AG08395 (cell line): ENCODE data around the gene HSF5.

Experiments used
- DNase-seq: peaks from one replicate; pipeline ENCODE4 v3.0.0; 2012; ENCODE audit warnings: mixed read lengths, low spot score

The HSF5 gene

DNA sequence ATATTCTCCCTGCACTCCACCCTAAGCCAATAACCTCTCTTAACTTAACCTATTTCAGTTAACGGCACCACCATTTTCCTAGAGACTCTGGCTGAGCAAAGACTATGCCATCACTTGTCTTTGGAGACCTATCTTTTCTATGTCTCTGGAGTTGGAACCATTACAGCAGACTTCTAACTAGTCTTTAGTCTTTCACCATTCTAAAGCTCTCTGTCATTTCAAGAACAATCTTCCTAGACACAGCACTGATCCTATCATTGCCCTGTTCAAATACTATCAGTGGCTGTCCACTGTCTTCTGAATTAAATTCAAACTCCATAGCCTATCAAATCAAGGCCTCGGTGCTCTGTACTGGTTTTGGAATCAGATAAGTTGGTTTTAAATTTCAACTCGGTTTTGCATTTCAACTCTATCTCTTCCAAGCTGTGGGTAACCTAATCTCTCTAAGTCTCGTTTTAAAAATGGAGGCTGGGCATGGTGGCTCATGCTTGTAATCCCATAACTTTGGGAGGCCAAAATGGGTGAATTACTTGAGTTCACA is 102.8 kb downstream of the HSF5 start:
- DNase-seq, result no peak

DNA sequence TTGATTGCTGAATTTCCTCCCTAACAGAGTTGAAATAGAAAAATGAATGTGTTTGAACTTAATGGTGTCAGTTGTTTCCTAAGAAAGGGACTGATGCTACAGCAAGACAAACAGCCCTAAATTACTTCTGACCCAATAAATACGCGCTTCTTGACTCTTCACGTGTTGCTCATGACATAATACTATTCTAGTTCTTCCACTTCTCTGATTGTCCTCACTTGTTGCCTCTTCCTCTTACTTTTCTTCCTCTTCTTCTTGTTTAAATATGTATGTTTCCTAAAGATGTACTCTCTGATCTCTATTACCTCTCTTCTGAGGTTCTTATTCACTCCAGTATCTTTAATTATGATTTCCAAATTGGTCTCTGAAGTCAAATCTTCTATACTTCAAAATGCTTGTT is 103.3 kb downstream of the HSF5 start:
- no peak for DNase-seq

DNA sequence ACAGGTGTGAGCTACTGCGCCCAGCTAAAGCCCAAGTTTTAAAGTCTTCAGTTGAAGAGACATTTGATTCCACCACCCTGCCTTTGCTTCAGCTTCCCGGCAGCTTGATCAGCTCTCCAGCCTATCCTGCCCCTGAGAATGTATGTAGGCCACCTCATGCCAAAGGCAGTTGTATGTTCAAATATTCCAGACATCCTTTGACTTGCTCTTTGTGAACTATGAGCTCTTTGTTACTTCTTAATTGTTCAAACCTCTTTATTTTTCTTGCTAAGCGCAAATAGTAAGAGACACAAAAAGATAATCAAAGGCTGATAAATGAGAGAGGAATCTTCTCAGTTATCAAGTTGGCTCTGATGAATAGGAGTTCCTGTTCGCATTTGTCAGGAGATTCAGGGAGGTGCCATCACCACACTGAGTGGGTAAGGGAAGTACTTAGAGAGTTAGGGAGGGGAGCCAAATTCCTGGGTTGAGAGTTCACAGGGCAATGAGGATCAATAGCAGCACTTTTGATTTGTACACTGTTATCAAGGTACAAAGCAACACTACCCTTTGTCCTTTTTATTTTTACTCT is 104.2 kb downstream of the HSF5 start:
- no peak for DNase-seq

DNA sequence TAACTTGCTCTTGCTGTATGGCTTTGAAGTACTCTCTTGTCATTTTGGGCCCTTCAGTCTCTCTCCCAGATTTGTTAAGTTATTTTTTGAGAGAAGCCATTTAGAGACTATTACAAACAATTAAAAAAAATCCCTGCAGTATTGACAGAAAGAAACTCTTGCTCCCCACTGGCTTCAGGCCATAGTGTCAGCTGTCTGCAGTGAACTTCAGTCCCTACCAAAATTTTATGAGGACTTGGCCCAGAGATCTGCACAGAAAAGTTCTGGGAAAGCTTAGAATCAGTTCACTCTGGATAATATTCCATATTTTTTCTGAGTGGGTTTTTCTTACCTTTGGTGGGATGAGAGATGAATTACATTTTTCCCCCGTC is 105.4 kb downstream of the HSF5 start:
- DNase-seq, result no peak

DNA sequence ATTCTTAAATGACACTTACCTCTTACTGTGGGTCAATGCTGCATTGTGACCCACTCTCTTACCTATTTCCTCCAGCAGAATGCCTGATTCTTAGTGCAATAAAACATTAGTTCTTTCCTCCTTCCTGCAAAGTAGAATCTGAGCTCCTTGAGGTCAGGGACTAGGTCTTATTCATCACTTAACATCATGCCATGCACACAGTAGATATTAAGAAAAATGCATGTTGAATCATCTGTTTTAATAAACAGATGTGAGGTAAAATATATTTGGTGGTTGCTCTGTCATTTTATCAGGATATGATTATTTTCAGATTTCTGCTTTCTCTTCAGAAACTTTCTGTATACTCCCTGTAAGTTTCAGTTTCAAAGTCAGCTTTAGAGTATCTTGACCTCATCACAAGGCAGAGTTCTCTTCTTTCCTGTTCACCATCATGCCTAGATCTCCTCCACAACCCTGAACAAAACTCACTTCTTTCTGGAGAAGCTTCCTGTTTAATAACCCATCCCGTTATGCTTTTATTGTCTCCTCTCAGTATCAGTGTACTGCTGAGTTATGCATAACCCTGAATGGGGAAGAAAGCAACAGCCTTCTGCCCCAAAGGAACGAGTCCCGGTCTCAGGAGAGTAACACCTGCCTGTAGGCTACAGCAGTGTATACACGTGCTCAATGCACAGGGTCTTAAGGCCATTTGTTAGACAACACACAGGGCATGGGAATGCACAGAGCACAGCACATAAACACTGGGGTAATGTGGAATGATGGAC is 105.9 kb downstream of the HSF5 start:
- DNase-seq, result no peak

DNA sequence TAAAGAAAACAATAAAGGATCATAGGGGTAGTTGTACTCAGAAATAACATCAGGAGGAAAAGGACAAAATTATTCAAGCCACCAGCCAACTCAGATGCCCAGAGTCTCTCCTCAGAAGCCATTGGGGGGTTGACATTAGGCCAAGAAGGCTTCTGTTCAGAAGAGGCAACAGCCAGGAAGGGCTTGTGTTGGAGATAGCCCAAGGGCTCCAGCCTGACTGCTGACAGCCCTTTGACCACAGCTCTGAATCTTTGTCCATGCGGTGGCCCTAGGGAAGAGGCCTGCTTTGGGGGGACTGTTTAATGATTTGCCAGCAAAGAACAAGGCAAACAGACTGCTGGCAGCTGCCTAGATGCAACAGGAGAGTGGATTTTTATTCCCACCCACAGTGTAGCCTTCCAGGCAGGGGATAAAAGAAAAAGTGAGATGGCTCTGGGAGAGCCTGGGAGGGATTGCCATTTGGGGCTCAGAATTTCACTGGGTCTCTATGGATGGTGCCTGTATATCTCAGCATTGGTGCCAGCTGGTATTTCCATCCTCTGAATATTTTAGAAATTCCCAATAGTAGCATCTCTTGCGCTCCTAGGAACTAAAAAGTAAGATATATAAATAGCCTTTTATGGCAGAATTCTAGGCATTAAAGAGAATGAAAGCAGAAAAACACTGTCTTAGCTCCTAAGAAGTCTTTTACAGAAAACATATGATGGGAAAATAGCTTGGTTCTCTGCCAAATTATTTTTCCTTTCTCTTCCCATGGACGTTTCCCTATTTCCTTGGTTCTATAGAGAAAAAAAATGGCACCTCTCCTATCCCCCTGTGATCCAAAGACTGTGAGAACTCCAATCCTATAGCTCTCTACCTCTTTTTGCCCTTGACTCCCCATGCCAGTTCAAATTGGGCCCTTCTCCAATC is 106.8 kb downstream of the HSF5 start:
- DNase-seq, result no peak

DNA sequence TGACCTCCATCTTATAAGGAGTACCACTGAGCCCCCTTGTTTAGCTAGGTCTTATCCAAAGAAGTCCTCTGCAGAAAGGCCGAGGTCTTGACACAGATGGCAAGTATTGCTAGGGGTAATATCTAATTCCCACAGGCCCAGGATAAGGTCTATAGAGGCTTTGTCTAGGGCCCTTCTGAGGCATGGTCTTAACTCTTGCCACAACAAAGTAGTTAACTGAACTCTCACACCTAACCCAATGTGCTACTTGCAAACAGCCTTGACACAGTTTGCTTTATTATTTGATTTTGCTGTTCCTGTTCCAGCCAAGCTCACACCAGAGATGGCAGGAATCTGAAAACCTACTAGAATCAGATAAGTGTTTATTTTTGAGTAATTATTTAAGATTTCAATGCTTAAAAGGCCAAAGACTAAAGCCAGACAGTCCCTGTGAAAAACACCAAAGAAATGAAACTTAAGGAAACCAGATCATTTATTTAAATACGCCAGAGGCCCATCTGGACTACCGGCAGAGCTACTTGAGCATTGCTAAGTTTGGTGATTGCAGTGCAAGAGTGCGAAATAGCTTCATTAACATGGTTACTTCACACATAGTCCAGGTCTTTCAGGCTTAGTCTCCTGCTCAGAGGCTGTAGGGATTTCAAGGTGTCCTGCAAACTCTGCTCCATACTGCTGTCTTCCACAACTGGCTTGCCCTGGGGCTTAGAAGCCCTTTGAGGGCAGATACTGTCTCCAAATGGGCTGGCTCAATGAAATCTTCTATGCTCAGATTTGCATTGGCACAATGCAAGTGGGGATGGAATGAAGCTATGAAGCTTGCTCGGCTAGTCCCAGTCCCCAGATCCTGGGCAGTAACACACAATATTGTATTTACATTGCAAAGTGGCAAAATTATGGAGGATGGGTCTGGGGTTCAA is 107.7 kb downstream of the HSF5 start:
- no peak for DNase-seq

DNA sequence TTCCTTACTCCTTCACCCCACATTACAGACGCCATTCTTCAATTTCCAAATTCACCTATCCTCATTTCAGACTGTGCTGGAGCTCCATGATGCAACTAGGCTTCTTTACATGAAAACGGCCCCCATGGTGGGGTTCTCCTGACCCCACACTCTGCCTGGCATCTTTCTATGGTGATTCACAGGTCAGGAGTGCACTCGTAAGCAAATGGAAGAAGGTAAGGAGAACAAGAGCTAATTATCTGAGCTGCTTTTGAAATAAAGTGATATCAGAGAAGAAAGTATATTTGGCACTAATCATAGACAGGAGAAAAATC is 108.7 kb downstream of the HSF5 start:
- DNase-seq, result no peak

DNA sequence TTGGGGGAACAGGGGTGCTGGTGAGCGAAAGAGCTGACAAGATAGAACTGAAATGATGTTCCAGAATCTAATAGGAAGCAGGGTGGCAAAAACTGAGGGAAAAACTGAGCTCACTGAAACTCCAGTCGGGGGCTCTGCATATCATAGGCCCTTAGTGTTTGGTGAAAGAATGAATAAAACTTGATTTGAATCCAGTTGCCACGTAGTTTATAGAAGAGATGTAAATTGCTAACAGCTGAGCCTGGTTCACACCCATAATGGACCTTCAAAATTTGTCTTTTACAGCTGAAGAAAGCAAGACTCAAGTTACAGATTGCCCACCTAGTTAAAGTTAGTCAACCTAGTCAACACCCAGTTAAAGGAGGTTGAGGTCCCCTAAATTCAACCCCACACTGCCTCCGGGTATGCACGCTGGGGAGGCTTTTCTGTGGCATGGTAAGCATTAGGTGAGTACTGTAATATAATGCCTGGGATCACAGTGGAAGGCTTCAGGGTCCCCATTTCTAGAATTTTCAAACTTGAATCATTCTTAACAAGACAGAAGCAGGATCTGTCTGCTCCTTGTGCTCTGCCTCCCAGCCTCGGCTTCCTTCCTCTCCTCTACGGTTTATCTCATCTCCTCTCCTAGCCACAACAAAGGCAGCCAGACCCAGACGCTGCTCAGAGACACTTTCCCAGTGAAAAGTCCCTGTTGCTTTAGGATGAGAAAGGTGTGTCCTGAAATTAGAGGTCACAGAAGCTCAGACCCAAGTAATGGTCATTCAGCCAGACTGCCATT is 109.3 kb downstream of the HSF5 start:
- no peak for DNase-seq

DNA sequence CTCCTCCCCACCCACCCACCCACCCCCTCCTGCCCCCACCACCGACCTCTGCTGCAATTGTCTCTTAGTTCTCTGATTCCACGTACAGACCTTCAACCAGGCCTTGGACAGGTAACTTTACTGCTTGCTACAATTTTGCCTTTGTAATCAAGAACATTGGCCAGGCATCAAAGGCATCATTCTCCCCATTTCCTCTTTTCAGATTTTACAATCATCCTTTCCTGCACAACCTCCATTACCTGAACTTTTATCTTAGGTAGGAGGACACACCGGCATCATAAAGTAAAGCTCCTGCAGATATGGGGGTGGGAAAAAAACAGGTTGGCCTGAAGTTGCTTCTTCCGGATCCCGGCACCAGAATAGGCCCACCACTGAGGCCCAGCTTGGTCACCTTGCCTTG is 110.5 kb downstream of the HSF5 start:
- DNase-seq, result no peak

DNA sequence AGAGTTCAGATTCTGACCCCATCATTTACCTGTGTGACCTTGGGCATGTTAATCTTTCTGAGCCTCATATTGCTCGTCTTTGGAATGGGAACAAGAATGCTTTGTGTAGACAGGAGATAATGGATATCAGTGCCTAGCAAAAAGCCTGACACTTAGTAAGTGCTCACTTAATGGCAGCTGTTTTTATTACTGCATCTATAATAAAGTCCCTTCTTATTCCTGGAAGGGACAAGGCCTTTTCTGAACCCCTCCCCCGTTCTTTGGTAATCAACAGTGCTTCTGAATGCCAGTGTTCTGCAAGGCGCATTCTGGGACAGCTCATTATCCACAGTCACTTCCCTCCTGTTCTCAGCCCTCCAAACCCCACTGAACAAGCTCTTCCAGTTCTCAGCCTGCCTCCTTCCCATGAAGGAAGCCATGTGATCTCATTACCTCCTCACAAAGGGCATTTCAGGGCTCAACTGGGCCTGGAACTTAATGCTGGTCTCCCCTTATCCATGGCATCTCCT is 111.1 kb downstream of the HSF5 start:
- DNase-seq, result no peak

DNA sequence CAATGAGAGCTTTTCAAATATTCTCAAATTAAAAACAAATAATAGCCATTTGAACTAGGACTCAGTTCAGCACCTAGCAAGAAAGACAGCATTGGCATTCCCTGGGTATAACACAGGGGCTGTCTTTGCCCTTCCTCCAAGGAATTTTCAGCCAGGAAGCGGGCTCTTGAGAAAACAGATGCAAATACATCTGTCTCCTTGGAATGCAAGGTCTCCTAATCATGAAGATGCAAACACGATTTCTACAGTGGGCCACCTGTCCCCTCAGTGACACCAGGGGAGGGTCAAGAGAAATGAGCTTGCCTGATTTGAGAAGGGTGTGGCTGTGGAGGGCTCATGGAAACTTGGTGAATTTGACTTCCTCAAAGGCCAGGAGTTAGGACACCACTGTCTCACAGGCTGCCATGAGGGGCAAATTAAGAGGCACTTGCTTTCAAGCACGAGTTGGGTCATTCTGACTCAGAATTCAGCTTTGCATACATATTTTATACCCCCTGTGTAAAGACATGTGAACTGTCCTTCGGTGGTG is 111.7 kb downstream of the HSF5 start:
- no peak for DNase-seq

DNA sequence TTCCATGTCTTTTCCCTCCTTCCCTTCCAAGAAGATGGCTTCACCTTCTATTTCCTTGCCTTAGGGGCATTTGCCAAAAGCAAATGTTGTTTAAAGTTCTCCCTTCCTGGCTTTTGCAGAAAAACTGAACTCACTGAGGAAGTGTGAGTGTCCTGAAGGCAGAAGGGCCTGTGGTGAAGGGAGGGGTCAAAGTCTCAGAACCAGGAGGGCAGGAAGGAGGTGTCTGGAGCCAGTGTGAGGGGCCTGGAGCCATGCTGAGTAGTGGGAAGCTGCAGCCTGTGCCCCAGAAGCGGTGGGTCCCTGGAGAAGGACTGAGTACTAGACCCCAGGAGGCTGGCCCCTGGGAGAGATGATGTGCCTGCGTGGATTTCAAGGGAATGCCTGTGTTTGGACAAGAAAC is 112.4 kb downstream of the HSF5 start:
- DNase-seq, result no peak

DNA sequence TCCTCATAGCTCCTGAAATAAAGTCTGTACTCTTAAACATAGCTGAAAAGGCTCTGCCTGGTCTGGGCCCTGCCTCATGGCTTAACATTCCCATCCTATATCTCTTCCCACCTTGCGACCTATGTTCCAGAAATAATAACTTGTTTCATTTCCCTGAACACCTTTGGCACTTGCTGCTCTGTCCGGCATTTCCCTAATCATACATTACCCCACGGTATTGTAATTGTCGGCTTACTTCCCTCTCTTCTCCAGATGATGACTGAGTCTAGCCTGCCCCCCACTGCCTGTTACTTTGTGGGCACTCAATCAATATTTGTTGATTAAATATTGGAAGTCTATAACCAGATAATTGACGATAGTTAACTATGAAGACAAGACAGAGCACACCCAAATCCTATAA is 113.0 kb downstream of the HSF5 start:
- DNase-seq, result no peak

DNA sequence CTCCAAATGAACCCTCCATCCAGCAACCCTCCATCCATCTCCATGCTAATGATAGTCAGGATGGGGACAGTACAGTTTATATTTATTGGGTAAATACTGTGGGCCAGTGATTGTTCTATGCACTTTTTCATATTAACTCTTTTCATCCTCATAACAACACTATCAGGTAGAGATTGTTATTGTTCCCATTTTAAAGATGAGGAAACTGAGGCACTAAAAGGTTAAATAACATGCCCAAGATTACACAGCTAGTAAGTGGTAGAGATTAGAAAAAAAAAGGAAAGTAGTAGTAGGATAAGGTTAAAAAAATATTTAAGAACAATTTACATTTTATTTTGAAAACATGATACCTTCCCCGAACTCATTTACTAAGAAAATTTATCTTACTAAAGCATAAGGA is 114.3 kb downstream of the HSF5 start:
- no peak for DNase-seq

DNA sequence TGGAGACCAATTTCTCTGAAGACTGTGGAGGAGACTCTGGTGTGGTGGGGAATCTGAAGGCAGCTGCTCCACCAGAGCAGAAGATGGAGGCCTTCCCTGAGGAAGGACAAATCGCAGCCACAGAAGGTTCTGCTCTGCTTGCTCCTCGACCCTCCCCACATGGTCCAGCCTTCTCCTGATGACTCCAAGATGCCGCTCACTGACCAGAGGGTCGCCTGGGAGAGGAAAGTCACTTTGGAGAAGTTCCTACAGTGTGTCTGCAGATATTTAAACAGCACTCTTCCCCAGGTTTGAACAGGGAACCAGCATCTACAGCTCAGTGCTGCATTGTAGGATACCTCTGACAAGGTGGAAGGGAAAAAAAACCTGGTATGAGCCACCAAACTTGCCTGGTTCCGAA is 115.2 kb downstream of the HSF5 start:
- no peak for DNase-seq

DNA sequence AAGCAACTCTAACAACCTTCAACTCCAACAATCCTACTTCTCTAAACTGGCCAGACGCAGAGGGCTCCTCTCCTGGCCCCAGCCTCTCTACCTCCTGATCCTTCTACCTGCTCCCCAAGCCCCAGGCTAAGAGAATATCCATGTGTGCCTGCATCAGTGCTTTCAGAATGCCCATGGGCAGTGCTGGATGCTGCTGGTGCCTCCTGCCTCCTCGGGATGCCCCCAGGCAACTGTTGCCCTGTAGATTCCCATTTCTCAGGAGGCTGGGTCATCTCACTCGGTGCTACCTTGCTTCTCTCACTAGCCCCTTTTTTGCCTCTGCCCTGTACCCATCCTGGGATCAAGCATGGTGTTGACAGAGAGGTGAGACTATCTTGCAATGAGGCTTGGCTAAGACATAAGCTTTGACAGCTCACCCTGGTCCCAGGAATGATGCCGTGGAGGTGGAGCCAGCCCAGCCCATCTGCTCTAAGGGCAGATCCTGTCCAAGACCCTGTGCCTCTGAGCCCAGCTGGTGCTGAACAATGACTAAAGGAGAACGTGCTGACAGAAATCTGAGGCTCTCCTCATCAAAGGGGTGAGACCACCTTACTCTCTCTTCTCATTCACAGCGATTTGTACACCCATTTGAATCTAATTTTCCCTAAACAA is 116.8 kb downstream of the HSF5 start:
- no peak for DNase-seq

DNA sequence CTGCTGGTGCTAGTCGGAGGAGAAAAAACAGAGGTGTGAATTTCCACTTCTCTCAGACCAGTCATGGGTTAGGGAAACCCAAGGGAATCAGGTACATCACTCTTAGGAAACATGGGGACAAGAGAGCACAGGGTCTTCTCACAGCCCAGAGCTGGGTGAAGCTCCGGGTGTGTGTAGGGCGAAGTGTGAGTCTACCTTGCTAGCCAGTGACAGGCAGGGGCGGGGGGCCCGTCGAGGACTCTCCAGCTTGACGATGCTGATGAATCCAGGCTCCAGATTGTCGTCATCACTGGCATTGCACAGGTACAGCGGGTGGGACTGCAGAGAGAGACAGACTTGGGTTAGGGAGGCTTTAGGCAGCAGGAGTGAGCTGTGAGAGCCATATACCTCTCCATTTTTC is 117.5 kb downstream of the HSF5 start:
- no peak for DNase-seq

DNA sequence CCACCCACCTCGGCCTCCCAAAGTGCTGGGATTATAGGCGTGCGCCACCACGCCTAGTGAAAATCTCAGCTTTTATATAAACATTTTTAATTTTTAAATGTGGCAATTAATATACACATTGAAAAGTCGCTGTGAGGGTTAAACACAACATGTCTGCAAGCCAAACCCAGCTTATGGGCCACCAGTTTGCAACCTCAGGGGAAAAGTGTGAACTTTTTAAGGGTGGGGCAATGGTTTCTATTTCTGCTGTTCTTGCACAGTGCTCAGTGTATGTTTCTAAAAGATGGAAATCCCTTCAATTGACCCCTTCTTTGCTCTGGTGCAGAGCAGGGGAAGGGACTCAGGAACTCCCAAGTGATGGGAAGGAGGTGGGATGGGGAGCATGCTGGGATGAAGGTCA is 117.9 kb downstream of the HSF5 start:
- DNase-seq, result no peak
